ENCODE results near the gene PGA3. TPM values are rescaled to one million over a fixed set of nuclear protein-coding genes. Genes with fewer than 3 reads are reported as not detected.
"Not testable (repeated sequence)": the region's sequence is repeated elsewhere in the genome, so short reads cannot be mapped to it uniquely, and the experiment has no call there.

The PGA3 gene
- total and polyA plus RNA-seq, 2 of the 8 experiments (the other 6 are each of a cell fraction or from before 2014, with no cell fraction given), result not detected

DNA sequence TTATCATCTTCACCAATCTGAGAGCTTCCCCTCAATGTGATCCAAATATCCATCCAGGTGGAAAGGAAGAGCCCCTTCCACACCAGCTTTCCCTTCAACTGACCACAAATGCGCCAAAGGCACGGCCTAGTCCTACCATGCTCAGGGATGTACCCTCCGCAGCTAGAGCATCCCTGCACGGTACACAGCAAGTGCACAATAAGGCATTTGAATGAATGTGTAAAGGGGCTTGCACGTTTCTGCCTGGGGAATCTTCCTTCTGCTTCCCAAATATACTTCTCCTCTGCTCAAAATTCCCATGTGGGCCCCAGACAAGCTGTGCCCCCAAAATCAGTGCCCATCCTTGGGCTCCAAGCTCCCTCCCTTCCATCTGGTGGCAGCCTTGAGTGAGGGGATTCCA, 15.7 kb downstream of the PGA3 start:
- H3K18ac ChIP-seq (ENCODE audit: extremely low read depth, low read length); H2BK120ac ChIP-seq (replicated peaks; ENCODE audit: low read depth, low read length); FAIRE-seq; H3K4me2 ChIP-seq (ENCODE audit: insufficient read depth in 1 of 2, low read depth in 2 of 2, low read length in 2 of 2); H3K79me1 ChIP-seq (ENCODE audit: low read depth, low read length); H3K9ac ChIP-seq (replicated peaks in 1 of 4; ENCODE audit: extremely low read depth in 1 of 4, low read depth in 3 of 4, low read length in 3 of 4); H4K8ac ChIP-seq (ENCODE audit: extremely low read depth, insufficient read depth, low read length); H3K36me3 ChIP-seq (ENCODE audit: control insufficient read depth in 2 of 4, insufficient read depth in 4 of 4, low read length in 3 of 4); H3K79me2 ChIP-seq (ENCODE audit: control insufficient read depth in 1 of 2, insufficient read depth in 2 of 2, low read length in 2 of 2); H4K20me1 ChIP-seq (replicated peaks in 1 of 2; ENCODE audit: control insufficient read depth in 1 of 2, insufficient read depth in 2 of 2, low read length in 2 of 2); H2BK5ac ChIP-seq (ENCODE audit: low read depth, low read length); H2AK5ac ChIP-seq (ENCODE audit: low read depth, low read length); H3K23me2 ChIP-seq (ENCODE audit: low read depth, low read length); H3K27me3 ChIP-seq (replicated peaks in 1 of 4; ENCODE audit: control insufficient read depth in 3 of 4, extremely low read depth in 1 of 4, insufficient read depth in 3 of 4, low read length in 3 of 4); H3K4me3 ChIP-seq (ENCODE audit: extremely low read depth in 1 of 4, insufficient read depth in 2 of 4, low read depth in 3 of 4, low read length in 4 of 4); H4K5ac ChIP-seq (ENCODE audit: insufficient read length, low read depth, low read length); H2BK20ac ChIP-seq (ENCODE audit: low read length); H3K27ac ChIP-seq (ENCODE audit: low read depth, low read length); POLR2A ChIA-PET (ENCODE audit: partially characterized antibody); H2AFZ ChIP-seq (ENCODE audit: low read length); H4K91ac ChIP-seq (replicated peaks; ENCODE audit: insufficient read length, low read length); H3K9me3 ChIP-seq (ENCODE audit: insufficient read depth in 2 of 2, low read depth in 1 of 2, low read length in 1 of 2); H2BK12ac ChIP-seq (ENCODE audit: low read depth, low read length); DNase-seq (ENCODE audit: low read depth in 1 of 2, low spot score in 2 of 2); CTCF ChIA-PET (ENCODE audit: partially characterized antibody); H2BK15ac ChIP-seq (ENCODE audit: low read length); H3K14ac ChIP-seq (ENCODE audit: insufficient read length); H3K23ac ChIP-seq (ENCODE audit: insufficient read length); H3K4me1 ChIP-seq (replicated peaks in 1 of 4; ENCODE audit: control insufficient read depth in 3 of 4, insufficient read depth in 4 of 4, low read length in 3 of 4); H3K4ac ChIP-seq (replicated peaks; ENCODE audit: insufficient read length, low read depth, low read length); H3K56ac ChIP-seq (replicated peaks; ENCODE audit: insufficient read length, low read depth, low read length): not testable (repeated sequence)
- 87% methylated on average over 5 of the region's 5 CpGs; no CpG with 5 or more reads in 1 of the 2 experiments for WGBS, 2 experiments (ENCODE audit: extremely low coverage in 1 of 2, insufficient coverage in 1 of 2, insufficient read length in 1 of 2, insufficient replicate concordance in 2 of 2, low coverage in 1 of 2, low lambda C conversion rate in 2 of 2, missing lambda C conversion rate in 1 of 2)

DNA sequence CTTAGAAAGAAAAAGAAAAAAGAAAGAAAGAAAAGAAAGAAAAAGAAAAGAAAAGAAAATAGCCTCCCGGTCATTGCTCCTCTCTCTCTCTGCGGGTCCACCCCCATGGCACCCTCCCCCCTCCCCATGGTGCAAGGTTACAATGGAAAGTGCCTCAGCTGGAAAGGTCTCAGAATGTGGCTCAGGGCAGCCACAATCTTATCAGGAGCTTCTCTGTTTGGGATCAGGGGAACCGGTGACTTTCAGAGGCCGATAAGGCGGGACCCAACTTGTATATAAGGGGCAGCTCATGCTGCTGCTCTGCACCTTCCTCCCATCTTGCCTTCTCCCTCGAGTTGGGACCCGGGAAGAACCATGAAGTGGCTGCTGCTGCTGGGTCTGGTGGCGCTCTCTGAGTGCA, 18.7 kb downstream of the PGA3 start, which contains the start of gene PGA4:
Gene PGA4, plus strand, starts transcription at position 301 of the 400 bp plus-strand sequence. Its CDS starts 54 bp downstream, at position 355.
- H3K4me3 ChIP-seq (ENCODE audit: extremely low read depth in 1 of 4, insufficient read depth in 2 of 4, low read depth in 3 of 4, low read length in 4 of 4); H2BK15ac ChIP-seq (ENCODE audit: low read length); H2BK5ac ChIP-seq (ENCODE audit: low read depth, low read length); H2AK5ac ChIP-seq (ENCODE audit: low read depth, low read length); H3K79me2 ChIP-seq (ENCODE audit: control insufficient read depth in 1 of 2, insufficient read depth in 2 of 2, low read length in 2 of 2); H3K18ac ChIP-seq (ENCODE audit: extremely low read depth, low read length); H3K79me1 ChIP-seq (ENCODE audit: low read depth, low read length); FAIRE-seq; H2BK12ac ChIP-seq (ENCODE audit: low read depth, low read length); H4K8ac ChIP-seq (ENCODE audit: extremely low read depth, insufficient read depth, low read length); H4K5ac ChIP-seq (ENCODE audit: insufficient read length, low read depth, low read length); H3K9ac ChIP-seq (replicated peaks in 1 of 4; ENCODE audit: extremely low read depth in 1 of 4, low read depth in 3 of 4, low read length in 3 of 4); POLR2A ChIA-PET (ENCODE audit: partially characterized antibody); H3K9me3 ChIP-seq (ENCODE audit: insufficient read depth in 2 of 2, low read depth in 1 of 2, low read length in 1 of 2); H3K23ac ChIP-seq (ENCODE audit: insufficient read length); H3K4me2 ChIP-seq (ENCODE audit: insufficient read depth in 1 of 2, low read depth in 2 of 2, low read length in 2 of 2); H4K20me1 ChIP-seq (replicated peaks in 1 of 2; ENCODE audit: control insufficient read depth in 1 of 2, insufficient read depth in 2 of 2, low read length in 2 of 2); DNase-seq (ENCODE audit: low read depth in 1 of 2, low spot score in 2 of 2); H3K27me3 ChIP-seq (replicated peaks in 1 of 4; ENCODE audit: control insufficient read depth in 3 of 4, extremely low read depth in 1 of 4, insufficient read depth in 3 of 4, low read length in 3 of 4); H3K4ac ChIP-seq (replicated peaks; ENCODE audit: insufficient read length, low read depth, low read length); H2BK120ac ChIP-seq (replicated peaks; ENCODE audit: low read depth, low read length); H3K4me1 ChIP-seq (replicated peaks in 1 of 4; ENCODE audit: control insufficient read depth in 3 of 4, insufficient read depth in 4 of 4, low read length in 3 of 4); H2BK20ac ChIP-seq (ENCODE audit: low read length); H2AFZ ChIP-seq (ENCODE audit: low read length); H3K23me2 ChIP-seq (ENCODE audit: low read depth, low read length); H3K14ac ChIP-seq (ENCODE audit: insufficient read length); H3K36me3 ChIP-seq (ENCODE audit: control insufficient read depth in 2 of 4, insufficient read depth in 4 of 4, low read length in 3 of 4); CTCF ChIA-PET (ENCODE audit: partially characterized antibody); H4K91ac ChIP-seq (replicated peaks; ENCODE audit: insufficient read length, low read length); H3K56ac ChIP-seq (replicated peaks; ENCODE audit: insufficient read length, low read depth, low read length); H3K27ac ChIP-seq (ENCODE audit: low read depth, low read length): not testable (repeated sequence)
- no CpG with 5 or more reads among the region's 8 CpGs for WGBS, 2 experiments (ENCODE audit: extremely low coverage in 1 of 2, insufficient coverage in 1 of 2, insufficient read length in 1 of 2, insufficient replicate concordance in 2 of 2, low coverage in 1 of 2, low lambda C conversion rate in 2 of 2, missing lambda C conversion rate in 1 of 2)

All from H1 (cell line).